Kasumi-1 (cell line): ENCODE results near the gene SEC62.

Experiments
- DNase-seq, 2 experiments: peaks; one replicate each; lab custom pipeline; 2025; lab: John Stamatoyannopoulos, UW

Gene SEC62

GRCh38 chr3:169966428-169966950, at the start of gene SEC62:
Gene SEC62 (plus strand): TSS chr3:169966807. CDS start chr3:169966823, 16 bp downstream.
- DNase-seq, result peak; percentile 83 to 85

- DNase-seq, result no peak
Observed at GRCh38 chr3:169923189-169923588, 43.4 kb upstream of the SEC62 start.

- no peak for DNase-seq
Observed at GRCh38 chr3:169923831-169924230, 42.8 kb upstream of the SEC62 start.

GRCh38 chr3:169929830-169930519, 36.6 kb upstream of the SEC62 start:
- peak; percentile 51 to 57 for DNase-seq

GRCh38 chr3:169930843-169931242, 35.8 kb upstream of the SEC62 start:
- no peak for DNase-seq

GRCh38 chr3:169931747-169932520, 34.7 kb upstream of the SEC62 start:
- DNase-seq, result no peak

- DNase-seq, result no peak
Observed at GRCh38 chr3:169939320-169939719, 27.3 kb upstream of the SEC62 start.

- no peak for DNase-seq
Observed at GRCh38 chr3:169939751-169940150, 26.9 kb upstream of the SEC62 start.

GRCh38 chr3:169940470-169941181, 26.0 kb upstream of the SEC62 start:
- DNase-seq, result peak; percentile 4 to 30

- DNase-seq, result peak; percentile 75 to 76
Observed at GRCh38 chr3:169945313-169945712, 21.3 kb upstream of the SEC62 start.

GRCh38 chr3:169946336-169946735, 20.3 kb upstream of the SEC62 start:
- DNase-seq, result no peak

GRCh38 chr3:169948559-169949448, 17.8 kb upstream of the SEC62 start:
- DNase-seq, result no peak

GRCh38 chr3:169952045-169952444, 14.6 kb upstream of the SEC62 start:
- no peak for DNase-seq

- no peak for DNase-seq
Observed at GRCh38 chr3:169953462-169954141, 13.0 kb upstream of the SEC62 start.

GRCh38 chr3:169954142-169954756, 12.4 kb upstream of the SEC62 start:
- peak; percentile 82 to 85 for DNase-seq

- no peak for DNase-seq
Observed at GRCh38 chr3:169955406-169955805, 11.2 kb upstream of the SEC62 start.

GRCh38 chr3:169964176-169964575, 2.4 kb upstream of the SEC62 start:
- DNase-seq, result no peak

- peak in 1 of 2 experiments; percentile 35 for DNase-seq
Observed at GRCh38 chr3:169965562-169966427, 812 bp upstream of the SEC62 start.
